Fibroblast of lung (primary cell): ENCODE data around the gene EEPD1. TPM values are rescaled to one million over a fixed set of nuclear protein-coding genes. Genes with fewer than 3 reads are reported as not detected.

ENCODE experiments used
- DNase-seq, 2 donors: peaks; one replicate each; pipeline versions ENCODE4 v3.0.0 to v3.0.0-alpha.2; 2010; ENCODE audit warnings: low read depth in 2 of 2
- H2AFZ ChIP-seq: 2 replicates; pipeline ENCODE4 v1.5.1; 2012; ENCODE audit warnings: low read length, control low read depth, inconsistent platforms
- H3K27ac ChIP-seq: 2 replicates; pipeline ENCODE4 v1.5.1; 2011; ENCODE audit warnings: low read length, control low read depth; ENCODE audit not compliant: insufficient read depth
- H3K27me3 ChIP-seq: 2 replicates; pipeline ENCODE4 v1.5.1; 2011; ENCODE audit warnings: mild to moderate bottlenecking, low read length; ENCODE audit not compliant: control insufficient read depth, insufficient read depth
- H3K36me3 ChIP-seq: 2 replicates; pipeline ENCODE4 v1.5.1; 2011; ENCODE audit warnings: low read length; ENCODE audit not compliant: control insufficient read depth, insufficient read depth
- H3K4me1 ChIP-seq: 2 replicates; pipeline ENCODE4 v1.5.1; 2011; ENCODE audit warnings: low read length; ENCODE audit not compliant: control insufficient read depth, insufficient read depth; ENCODE audit errors: extremely low read depth
- H3K4me2 ChIP-seq: 2 replicates; pipeline ENCODE4 v1.5.1; 2011; ENCODE audit warnings: low read length, control low read depth; ENCODE audit not compliant: insufficient read depth; ENCODE audit errors: extremely low read depth
- H3K4me3 ChIP-seq, 4 experiments: fragments of 200-600 bp in 1 of 4; sonication (generic) in 1 of 4; replicated peaks in 1 of 4; 2 replicates each; pipeline ENCODE4 v1.5.1; 2011 to 2016; ENCODE audit warnings: low read length in 4 of 4, low read depth in 3 of 4, mild to moderate bottlenecking in 3 of 4, control low read depth in 2 of 4, inconsistent platforms in 1 of 4, mixed read lengths in 1 of 4; ENCODE audit not compliant: insufficient read depth in 1 of 4; ENCODE audit errors: control extremely low read depth in 1 of 4
- H3K79me2 ChIP-seq: 2 replicates; pipeline ENCODE4 v1.5.1; 2012; ENCODE audit warnings: mild to moderate bottlenecking, low read length, inconsistent platforms; ENCODE audit not compliant: control insufficient read depth, insufficient read depth
- H3K9ac ChIP-seq: 2 replicates; pipeline ENCODE4 v1.5.1; 2011; ENCODE audit warnings: mild to moderate bottlenecking, low read length, control low read depth; ENCODE audit not compliant: insufficient read depth
- H3K9me3 ChIP-seq: 2 replicates; pipeline ENCODE4 v1.5.1; 2012; ENCODE audit warnings: low read depth, low read length; ENCODE audit not compliant: control insufficient read depth, insufficient read depth
- H4K20me1 ChIP-seq: 2 replicates; pipeline ENCODE4 v1.5.1; 2011; ENCODE audit warnings: low read length; ENCODE audit not compliant: control insufficient read depth, insufficient read depth; ENCODE audit errors: extremely low read depth
- EZH2 ChIP-seq: IDR thresholded peaks from 2 replicates; pipeline ENCODE4 v1.5.1; 2012; ENCODE audit warnings: low read length, control low read depth, mild to moderate bottlenecking; ENCODE audit errors: missing control alignments
- polyA plus RNA-seq, 2 donors: library from polyadenylated mRNA; depleted of rRNA in 1 of 2; stranded (reverse) in 1 of 2; unstranded in 1 of 2; fragments of >200 nt; gene quantifications; 2 replicates each; pipeline ENCODE4 v1.2.1, GENCODE V29; 2011 to 2012; ENCODE audit warnings: missing spikeins in 1 of 2
- total RNA-seq: library from RNA; depleted of rRNA; stranded (reverse); fragments of >200 nt; gene quantifications from 2 replicates; pipeline ENCODE4 v1.2.1, GENCODE V29; 2014
- TF ChIP-seq, protein P1 (sequence below), 2 donors: IDR thresholded peaks in 1 of 2; conservative IDR thresholded peaks in 1 of 2; 1 replicate in 1 of 2; 2 replicates in 1 of 2; pipeline ENCODE4 v1.5.1; 2011 to 2012; ENCODE audit warnings: low read length in 2 of 2, control low read depth in 1 of 2, inconsistent platforms in 1 of 2, low read depth in 1 of 2, mild to moderate bottlenecking in 1 of 2

Gene EEPD1
- total and polyA plus RNA-seq, 2 donors (not counting 1 experiment from before 2014, with no cell fraction given), result 8.4 to 15.9 TPM

DNA sequence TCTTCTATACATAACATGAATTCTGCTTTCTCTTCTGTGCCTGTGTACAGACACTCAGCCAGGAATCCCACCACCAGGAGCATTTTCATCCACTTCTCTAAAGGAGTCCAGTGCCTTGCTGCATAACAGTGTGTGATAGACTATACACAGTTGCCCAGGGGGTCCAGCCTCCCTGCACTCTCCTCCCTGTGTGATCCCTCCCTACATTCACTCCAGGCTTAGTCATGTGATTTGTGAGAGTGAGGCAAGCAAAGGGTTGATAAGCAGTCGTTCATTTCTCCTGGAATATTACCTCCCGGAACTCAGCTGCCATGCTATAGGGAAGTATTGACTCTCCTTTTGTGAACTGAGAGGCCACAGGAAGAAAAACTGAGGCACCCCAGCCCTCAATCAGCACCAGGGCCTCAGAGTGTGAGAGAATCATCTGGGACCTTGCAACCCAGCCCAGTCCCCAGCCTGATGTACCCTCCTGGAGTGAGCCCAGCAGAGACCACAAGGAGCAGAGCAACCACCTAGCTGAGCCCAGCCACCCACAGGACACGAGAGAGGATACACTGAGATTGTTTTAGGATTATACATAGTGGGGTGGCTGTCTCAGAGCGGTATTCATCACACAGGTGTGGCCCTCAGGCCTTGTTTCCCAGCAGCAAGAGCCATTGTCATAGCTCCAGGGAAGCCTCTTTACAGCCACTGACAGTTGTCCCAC, 45.0 kb upstream of the EEPD1 start:
- H4K20me1 ChIP-seq, result no peaks in the 10 kb centered on the region
- H3K79me2 ChIP-seq, result no peaks in the 10 kb centered on the region
- no peak for TF ChIP-seq EZH2
- TF ChIP-seq, protein P1, sequence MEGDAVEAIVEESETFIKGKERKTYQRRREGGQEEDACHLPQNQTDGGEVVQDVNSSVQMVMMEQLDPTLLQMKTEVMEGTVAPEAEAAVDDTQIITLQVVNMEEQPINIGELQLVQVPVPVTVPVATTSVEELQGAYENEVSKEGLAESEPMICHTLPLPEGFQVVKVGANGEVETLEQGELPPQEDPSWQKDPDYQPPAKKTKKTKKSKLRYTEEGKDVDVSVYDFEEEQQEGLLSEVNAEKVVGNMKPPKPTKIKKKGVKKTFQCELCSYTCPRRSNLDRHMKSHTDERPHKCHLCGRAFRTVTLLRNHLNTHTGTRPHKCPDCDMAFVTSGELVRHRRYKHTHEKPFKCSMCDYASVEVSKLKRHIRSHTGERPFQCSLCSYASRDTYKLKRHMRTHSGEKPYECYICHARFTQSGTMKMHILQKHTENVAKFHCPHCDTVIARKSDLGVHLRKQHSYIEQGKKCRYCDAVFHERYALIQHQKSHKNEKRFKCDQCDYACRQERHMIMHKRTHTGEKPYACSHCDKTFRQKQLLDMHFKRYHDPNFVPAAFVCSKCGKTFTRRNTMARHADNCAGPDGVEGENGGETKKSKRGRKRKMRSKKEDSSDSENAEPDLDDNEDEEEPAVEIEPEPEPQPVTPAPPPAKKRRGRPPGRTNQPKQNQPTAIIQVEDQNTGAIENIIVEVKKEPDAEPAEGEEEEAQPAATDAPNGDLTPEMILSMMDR (conservative IDR thresholded peaks at IDR 0.05 in 1 of 2, IDR thresholded peaks at IDR 0.05 in 1 of 2; ENCODE audit: low read depth in 1 of 2, low read length in 2 of 2), result no peak
- H2AFZ ChIP-seq, result no peak overlapping the region
- H3K27me3 ChIP-seq, result no peaks in the 10 kb centered on the region
- no peak for DNase-seq
- H3K36me3 ChIP-seq, result no peaks in the 10 kb centered on the region
- H3K4me2 ChIP-seq, result no peak overlapping the region
- H3K9ac ChIP-seq, result no peak overlapping the region
- no peak overlapping the region for H3K27ac ChIP-seq
- no peak overlapping the region for H3K4me3 ChIP-seq
- H3K4me1 ChIP-seq, result no peaks in the 10 kb centered on the region
- H3K9me3 ChIP-seq, result no peaks in the 10 kb centered on the region

- H3K9me3 ChIP-seq, result no peaks in the 10 kb centered on the region
- H3K9ac ChIP-seq, result no peak overlapping the region
- TF ChIP-seq EZH2, result no peak
- H3K27me3 ChIP-seq, result no peaks in the 10 kb centered on the region
- H3K4me1 ChIP-seq, result no peaks in the 10 kb centered on the region
- no peaks in the 10 kb centered on the region for H3K36me3 ChIP-seq
- no peak for DNase-seq
- no peak overlapping the region for H2AFZ ChIP-seq
- H3K79me2 ChIP-seq, result no peaks in the 10 kb centered on the region
- H3K4me2 ChIP-seq, result no peak overlapping the region
- no peak overlapping the region for H3K27ac ChIP-seq
- no peaks in the 10 kb centered on the region for H4K20me1 ChIP-seq
- no peak overlapping the region for H3K4me3 ChIP-seq
These were observed 43.9 kb upstream of the EEPD1 start for GRCh38 chr7:36109013-36109627.

DNA sequence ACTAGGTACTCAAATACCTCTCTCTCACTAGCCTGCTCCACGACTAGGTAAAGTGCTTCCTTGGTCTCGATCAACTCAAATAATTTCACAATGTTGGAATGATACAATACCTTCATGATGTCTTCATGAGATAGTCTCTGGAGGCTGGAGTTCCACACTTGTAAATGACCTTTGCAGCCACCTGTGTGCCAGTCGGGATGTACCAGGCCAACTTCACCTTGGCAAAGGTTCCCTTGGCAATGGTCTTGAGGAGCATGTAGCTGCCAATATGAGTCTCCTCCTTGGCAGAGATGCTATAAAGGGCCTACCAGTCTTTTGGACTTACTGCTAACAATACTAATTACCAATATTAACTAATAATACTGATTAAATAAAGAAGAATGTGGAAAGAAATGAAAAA, 42.5 kb upstream of the EEPD1 start:
- Histone ChIP-seq H3K27ac (no peak overlapping the region), H3K27me3 (no peaks in the 10 kb centered on the region), H2AFZ (no peak overlapping the region), H3K36me3 (no peaks in the 10 kb centered on the region), H3K4me1 (no peaks in the 10 kb centered on the region), H3K4me3 (no peak overlapping the region), H4K20me1 (no peaks in the 10 kb centered on the region), H3K79me2 (no peaks in the 10 kb centered on the region), H3K9me3 (no peaks in the 10 kb centered on the region), H3K4me2 (no peak overlapping the region), H3K9ac (no peak overlapping the region)
- TF ChIP-seq, protein P1 (conservative IDR thresholded peaks at IDR 0.05 in 1 of 2, IDR thresholded peaks at IDR 0.05 in 1 of 2; ENCODE audit: low read depth in 1 of 2, low read length in 2 of 2), result no peak
- TF ChIP-seq EZH2, result no peak
- no peak for DNase-seq
